ENCODE results near the gene ROR1.

ROR1 gene

GRCh38 chr1:63894627-63895265 lies 120.9 kb downstream of the ROR1 start:
- DNase-seq = no peak
- Histone ChIP-seq H3K9ac (ENCODE audit: low read length) (no peak overlapping the region), H3K4me1 (ENCODE audit: low read length) (no peaks in the 10 kb centered on the region), H3K4me2 (ENCODE audit: low read depth, low read length) (no peak overlapping the region), H2AFZ (ENCODE audit: low read length) (no peak overlapping the region), H3K9me2 (replicated peaks; ENCODE audit: insufficient read depth, low read length) (no peaks in the 10 kb centered on the region), H4K20me1 (ENCODE audit: insufficient read depth, low read length) (no peaks in the 10 kb centered on the region), H3K4me3 (ENCODE audit: low read length) (no peak overlapping the region), H3K36me3 (replicated peaks; ENCODE audit: insufficient read depth, low read length) (no peaks in the 10 kb centered on the region), H3K79me2 (ENCODE audit: low read length) (no peaks in the 10 kb centered on the region), H3F3A (ENCODE audit: insufficient read depth, low read length) (no peaks in the 10 kb centered on the region), H3K27me3 (replicated peaks; ENCODE audit: insufficient read depth, low read length) (no peaks in the 10 kb centered on the region), H3K9me3 (replicated peaks; ENCODE audit: insufficient read depth, low read length) (no peaks in the 10 kb centered on the region), H3K27ac (ENCODE audit: low read length) (no peak overlapping the region)
- TF ChIP-seq, protein P1, sequence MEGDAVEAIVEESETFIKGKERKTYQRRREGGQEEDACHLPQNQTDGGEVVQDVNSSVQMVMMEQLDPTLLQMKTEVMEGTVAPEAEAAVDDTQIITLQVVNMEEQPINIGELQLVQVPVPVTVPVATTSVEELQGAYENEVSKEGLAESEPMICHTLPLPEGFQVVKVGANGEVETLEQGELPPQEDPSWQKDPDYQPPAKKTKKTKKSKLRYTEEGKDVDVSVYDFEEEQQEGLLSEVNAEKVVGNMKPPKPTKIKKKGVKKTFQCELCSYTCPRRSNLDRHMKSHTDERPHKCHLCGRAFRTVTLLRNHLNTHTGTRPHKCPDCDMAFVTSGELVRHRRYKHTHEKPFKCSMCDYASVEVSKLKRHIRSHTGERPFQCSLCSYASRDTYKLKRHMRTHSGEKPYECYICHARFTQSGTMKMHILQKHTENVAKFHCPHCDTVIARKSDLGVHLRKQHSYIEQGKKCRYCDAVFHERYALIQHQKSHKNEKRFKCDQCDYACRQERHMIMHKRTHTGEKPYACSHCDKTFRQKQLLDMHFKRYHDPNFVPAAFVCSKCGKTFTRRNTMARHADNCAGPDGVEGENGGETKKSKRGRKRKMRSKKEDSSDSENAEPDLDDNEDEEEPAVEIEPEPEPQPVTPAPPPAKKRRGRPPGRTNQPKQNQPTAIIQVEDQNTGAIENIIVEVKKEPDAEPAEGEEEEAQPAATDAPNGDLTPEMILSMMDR (IDR thresholded peaks at IDR 0.05; ENCODE audit: low read length) = no peak
- TF ChIP-seq EZH2phosphoT487 (IDR thresholded peaks at IDR 0.05; ENCODE audit: low read length) = no peak
- no peak for TF ChIP-seq EZH2 (optimal IDR thresholded peaks at IDR 0.05; ENCODE audit: low read depth, low read length)

- no peaks in the 10 kb centered on the region for H3K9me3 ChIP-seq (replicated peaks; ENCODE audit: insufficient read depth, low read length)
- TF ChIP-seq, protein P1 (IDR thresholded peaks at IDR 0.05; ENCODE audit: low read length) = no peak
- TF ChIP-seq EZH2 (optimal IDR thresholded peaks at IDR 0.05; ENCODE audit: low read depth, low read length) (no peak), EZH2phosphoT487 (IDR thresholded peaks at IDR 0.05; ENCODE audit: low read length) (no peak)
- H3K4me1 ChIP-seq (ENCODE audit: low read length) = no peaks in the 10 kb centered on the region
- H3K9ac ChIP-seq (ENCODE audit: low read length) = no peak overlapping the region
- no peak overlapping the region for H2AFZ ChIP-seq (ENCODE audit: low read length)
- H3K9me2 ChIP-seq (replicated peaks; ENCODE audit: insufficient read depth, low read length) = no peaks in the 10 kb centered on the region
- H3K27me3 ChIP-seq (replicated peaks; ENCODE audit: insufficient read depth, low read length) = no peaks in the 10 kb centered on the region
- H3K4me3 ChIP-seq (ENCODE audit: low read length) = no peak overlapping the region
- H3F3A ChIP-seq (ENCODE audit: insufficient read depth, low read length) = no peaks in the 10 kb centered on the region
- no peak overlapping the region for H3K4me2 ChIP-seq (ENCODE audit: low read depth, low read length)
- no peak overlapping the region for H3K27ac ChIP-seq (ENCODE audit: low read length)
- H3K36me3 ChIP-seq (replicated peaks; ENCODE audit: insufficient read depth, low read length) = no peaks in the 10 kb centered on the region
- no peaks in the 10 kb centered on the region for H4K20me1 ChIP-seq (ENCODE audit: insufficient read depth, low read length)
- no peaks in the 10 kb centered on the region for H3K79me2 ChIP-seq (ENCODE audit: low read length)
- DNase-seq = no peak
Measured at GRCh38 chr1:63896755-63897154, 122.9 kb downstream of the ROR1 start.

DNA sequence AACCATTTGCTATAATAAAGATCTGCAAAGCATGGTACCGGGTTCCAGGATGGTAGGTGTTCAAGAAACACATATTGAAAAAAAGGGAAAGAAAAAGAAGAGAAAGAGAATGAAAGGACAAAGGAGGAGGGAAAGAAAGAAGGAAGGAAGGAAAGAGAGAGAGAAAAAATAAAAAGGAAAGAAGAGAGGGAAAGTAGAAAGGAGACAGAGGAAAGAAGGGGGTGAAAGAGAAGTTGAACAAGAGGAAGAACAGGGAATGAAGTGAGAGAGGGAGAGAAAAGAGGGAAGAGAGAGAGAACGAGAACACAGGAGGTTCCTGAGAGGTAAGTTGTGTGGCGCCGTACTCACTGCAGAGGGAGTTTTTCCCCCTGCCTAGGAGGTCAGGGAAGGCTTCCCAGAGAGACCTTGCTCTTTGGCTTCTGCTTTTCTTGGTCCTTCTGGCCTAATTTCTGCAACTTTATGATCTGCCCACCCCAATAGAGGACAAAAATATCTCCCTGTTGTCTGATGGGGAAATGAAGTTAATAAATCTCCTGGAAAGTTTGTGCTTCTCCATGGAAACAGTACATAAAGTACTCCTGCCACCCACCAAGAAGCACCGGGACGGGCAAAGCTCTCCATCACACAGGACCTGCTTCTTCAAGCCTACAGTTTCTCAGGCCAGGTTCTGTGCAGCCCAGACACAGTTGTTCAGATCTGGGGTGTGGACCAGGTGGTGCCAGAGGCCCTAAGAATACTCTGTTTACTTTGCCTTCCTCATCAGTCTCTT lies 124.8 kb downstream of the ROR1 start:
- no peak overlapping the region for H3K4me3 ChIP-seq (ENCODE audit: low read length)
- no peaks in the 10 kb centered on the region for H3K9me3 ChIP-seq (replicated peaks; ENCODE audit: insufficient read depth, low read length)
- no peak overlapping the region for H3K9ac ChIP-seq (ENCODE audit: low read length)
- no peaks in the 10 kb centered on the region for H4K20me1 ChIP-seq (ENCODE audit: insufficient read depth, low read length)
- TF ChIP-seq EZH2 (optimal IDR thresholded peaks at IDR 0.05; ENCODE audit: low read depth, low read length) = no peak
- no peak for TF ChIP-seq EZH2phosphoT487 (IDR thresholded peaks at IDR 0.05; ENCODE audit: low read length)
- TF ChIP-seq, protein P1 (IDR thresholded peaks at IDR 0.05; ENCODE audit: low read length) = no peak
- no peaks in the 10 kb centered on the region for H3K27me3 ChIP-seq (replicated peaks; ENCODE audit: insufficient read depth, low read length)
- H3K79me2 ChIP-seq (ENCODE audit: low read length) = no peaks in the 10 kb centered on the region
- H2AFZ ChIP-seq (ENCODE audit: low read length) = no peak overlapping the region
- no peaks in the 10 kb centered on the region for H3K4me1 ChIP-seq (ENCODE audit: low read length)
- no peak overlapping the region for H3K27ac ChIP-seq (ENCODE audit: low read length)
- no peaks in the 10 kb centered on the region for H3F3A ChIP-seq (ENCODE audit: insufficient read depth, low read length)
- no peak overlapping the region for H3K4me2 ChIP-seq (ENCODE audit: low read depth, low read length)
- no peaks in the 10 kb centered on the region for H3K36me3 ChIP-seq (replicated peaks; ENCODE audit: insufficient read depth, low read length)
- H3K9me2 ChIP-seq (replicated peaks; ENCODE audit: insufficient read depth, low read length) = no peaks in the 10 kb centered on the region
- no peak for DNase-seq
